CD8-positive, alpha-beta memory T cell (primary cell): ENCODE measurements around the gene PHF3. TPM values are rescaled to one million over a fixed set of nuclear protein-coding genes. Genes with fewer than 3 reads are reported as not detected.

ENCODE experiments used
- CTCF ChIA-PET: fragments of 350-600 bp; sonication (Branson Sonifier 250); formaldehyde crosslinking; loops from one replicate; lab custom pipeline; 2021; ENCODE audit warnings: antibody characterized with exemption; lab: Charles Lee
- POLR2A ChIA-PET: fragments of 350-600 bp; sonication (Branson Sonifier 250); formaldehyde crosslinking; loops from one replicate; lab custom pipeline; 2021; ENCODE audit warnings: antibody characterized with exemption; lab: Charles Lee
- DNase-seq, 5 donors: peaks; one replicate each; pipeline versions ENCODE4 v3.0.0 to v3.0.0-alpha.2; 2020 to 2022; ENCODE audit warnings: mixed read lengths in 1 of 5
- H3K27ac ChIP-seq: one replicate; pipeline ENCODE4 v1.7.0; 2013; ENCODE audit warnings: low read depth, mild to moderate bottlenecking, low read length, moderate library complexity
- H3K27me3 ChIP-seq: 2 replicates; pipeline ENCODE4 v1.7.0; 2013; ENCODE audit warnings: low read length, mild to moderate bottlenecking; ENCODE audit not compliant: insufficient read depth, poor library complexity, severe bottlenecking
- H3K36me3 ChIP-seq: 2 replicates; pipeline ENCODE4 v1.7.0; 2013; ENCODE audit warnings: mild to moderate bottlenecking, low read length, moderate library complexity; ENCODE audit not compliant: insufficient read depth
- H3K4me1 ChIP-seq: 2 replicates; pipeline ENCODE4 v1.7.0; 2013; ENCODE audit warnings: mild to moderate bottlenecking, low read length, moderate library complexity; ENCODE audit not compliant: insufficient read depth
- H3K4me3 ChIP-seq: 2 replicates; pipeline ENCODE4 v1.7.0; 2013; ENCODE audit warnings: mild to moderate bottlenecking, low read length
- H3K9me3 ChIP-seq: 2 replicates; pipeline ENCODE4 v1.7.0; 2013; ENCODE audit warnings: mild to moderate bottlenecking, low read length
- H3K27ac Mint-ChIP-seq, 8 donors: one replicate each; pipeline ENCODE4 v1.8.0; 2020 to 2021; ENCODE audit warnings: mixed read lengths in 8 of 8, mild to moderate bottlenecking in 6 of 8, inconsistent platforms in 3 of 8, moderate library complexity in 3 of 8
- H3K27me3 Mint-ChIP-seq, 2 donors: one replicate each; pipeline ENCODE4 v1.8.0; 2020 to 2021; ENCODE audit warnings: mixed read lengths in 2 of 2, mild to moderate bottlenecking in 1 of 2, moderate library complexity in 1 of 2
- H3K36me3 Mint-ChIP-seq, 3 donors: one replicate each; pipeline ENCODE4 v1.8.0; 2020 to 2021; ENCODE audit warnings: mixed read lengths in 3 of 3, inconsistent platforms in 1 of 3, mild to moderate bottlenecking in 1 of 3
- H3K4me1 Mint-ChIP-seq, 3 donors: one replicate each; pipeline ENCODE4 v1.8.0; 2020 to 2021; ENCODE audit warnings: mixed read lengths in 3 of 3, inconsistent platforms in 1 of 3, mild to moderate bottlenecking in 1 of 3
- H3K4me3 Mint-ChIP-seq, 7 donors: one replicate each; pipeline ENCODE4 v1.8.0; 2020 to 2021; ENCODE audit warnings: mixed read lengths in 7 of 7, mild to moderate bottlenecking in 6 of 7, moderate library complexity in 4 of 7, inconsistent platforms in 2 of 7
- H3K9me3 Mint-ChIP-seq, 5 donors: one replicate each; pipeline ENCODE4 v1.8.0; 2020 to 2022; ENCODE audit warnings: mixed read lengths in 5 of 5, mild to moderate bottlenecking in 3 of 5, moderate library complexity in 2 of 5, inconsistent platforms in 1 of 5
- polyA plus RNA-seq: library from polyadenylated mRNA; unstranded; fragments of 300-500 nt; fragmentation: Illumina TruSeq; gene quantifications from one replicate; pipeline ENCODE4 v1.2.3, GENCODE V29; 2021
- total RNA-seq, 2 experiments: library from RNA; stranded (reverse); gene quantifications; one replicate each; pipeline ENCODE4 v1.2.3, GENCODE V29; 2021

PHF3 gene
- total and polyA plus RNA-seq, 3 experiments from 2014 or later = 40.9 to 44.3 (median 44.1) TPM

GRCh38 chr6:63714091-63714490 lies 78.5 kb downstream of the PHF3 start:
- no peak overlapping the region for H3K4me3 Mint-ChIP-seq
- Histone ChIP-seq H3K27ac (no peak overlapping the region), H3K27me3 (no peaks in the 10 kb centered on the region), H3K4me1 (no peaks in the 10 kb centered on the region), H3K36me3 (peaks cover 30% of the 10 kb centered on the region), H3K9me3 (no peaks in the 10 kb centered on the region), H3K4me3 (no peak overlapping the region)
- no peak for DNase-seq
- H3K9me3 Mint-ChIP-seq = no peaks in the 10 kb centered on the region
- no peaks in the 10 kb centered on the region for H3K4me1 Mint-ChIP-seq
- ChIA-PET CTCF (interaction anchor here (1.2 kb wide), 1 partner anchor 116 kb away, joined by 4 read pairs; no protein-coding TSS in a partner anchor), POLR2A (no interaction called here)
- H3K27me3 Mint-ChIP-seq = no peaks in the 10 kb centered on the region
- H3K36me3 Mint-ChIP-seq = peaks cover 26 to 53% (median 40%) of the 10 kb centered on the region in 3 donors
- H3K27ac Mint-ChIP-seq = no peak overlapping the region

GRCh38 chr6:63716169-63716568 lies 80.6 kb downstream of the PHF3 start:
- Histone ChIP-seq H3K4me3 (no peak overlapping the region), H3K27ac (no peak overlapping the region), H3K4me1 (no peaks in the 10 kb centered on the region), H3K9me3 (no peaks in the 10 kb centered on the region), H3K27me3 (no peaks in the 10 kb centered on the region), H3K36me3 (peaks cover 13% of the 10 kb centered on the region)
- Mint-ChIP-seq H3K27ac (peak overlapping the region in 1 of 8 donors; percentile 7), H3K27me3 (no peaks in the 10 kb centered on the region), H3K36me3 (peaks cover 23 to 36% (median 26%) of the 10 kb centered on the region in 3 donors), H3K4me3 (no peak overlapping the region), H3K9me3 (no peaks in the 10 kb centered on the region), H3K4me1 (no peaks in the 10 kb centered on the region)
- CTCF ChIA-PET = no interaction called here
- POLR2A ChIA-PET = no interaction called here
- DNase-seq = no peak

DNA sequence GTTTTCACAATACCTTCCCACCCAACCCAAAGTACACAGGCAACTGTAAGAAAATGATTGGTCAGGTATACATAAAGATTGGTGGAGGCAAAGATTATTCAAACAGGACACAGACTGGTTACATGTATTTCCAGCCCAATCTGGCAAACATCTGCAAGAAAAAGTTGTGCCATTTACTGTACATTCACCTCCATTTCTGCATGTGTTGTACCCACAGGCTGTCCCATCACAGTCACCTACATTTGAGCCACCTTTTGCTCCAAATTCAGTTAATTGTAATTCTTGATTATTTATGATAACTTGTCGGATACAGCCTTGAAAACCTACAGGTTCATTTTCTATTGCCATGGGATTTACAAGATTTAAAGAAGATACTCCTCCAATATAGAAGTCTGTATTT lies 85.6 kb downstream of the PHF3 start:
- H3K27ac Mint-ChIP-seq = no peak overlapping the region
- H3K4me3 Mint-ChIP-seq = no peak overlapping the region
- Histone ChIP-seq H3K4me3 (no peak overlapping the region), H3K27me3 (no peaks in the 10 kb centered on the region), H3K36me3 (no peaks in the 10 kb centered on the region), H3K4me1 (no peaks in the 10 kb centered on the region), H3K9me3 (no peaks in the 10 kb centered on the region), H3K27ac (no peak overlapping the region)
- ChIA-PET CTCF (no interaction called here), POLR2A (no interaction called here)
- DNase-seq = no peak
- H3K9me3 Mint-ChIP-seq = no peaks in the 10 kb centered on the region
- peaks cover 0 to 4% (median 0%) of the 10 kb centered on the region in 3 donors for H3K4me1 Mint-ChIP-seq
- H3K36me3 Mint-ChIP-seq = peaks cover 0 to 5% (median 2%) of the 10 kb centered on the region in 3 donors
- H3K27me3 Mint-ChIP-seq = no peaks in the 10 kb centered on the region

- ChIA-PET CTCF (interaction anchor here (0.9 kb wide), 1 partner anchor 126 kb away, joined by 3 read pairs; no protein-coding TSS in a partner anchor), POLR2A (no interaction called here)
- peaks cover 0 to 4% (median 0%) of the 10 kb centered on the region in 3 donors for H3K4me1 Mint-ChIP-seq
Measured at GRCh38 chr6:63724721-63725120, 89.1 kb downstream of the PHF3 start.

DNA sequence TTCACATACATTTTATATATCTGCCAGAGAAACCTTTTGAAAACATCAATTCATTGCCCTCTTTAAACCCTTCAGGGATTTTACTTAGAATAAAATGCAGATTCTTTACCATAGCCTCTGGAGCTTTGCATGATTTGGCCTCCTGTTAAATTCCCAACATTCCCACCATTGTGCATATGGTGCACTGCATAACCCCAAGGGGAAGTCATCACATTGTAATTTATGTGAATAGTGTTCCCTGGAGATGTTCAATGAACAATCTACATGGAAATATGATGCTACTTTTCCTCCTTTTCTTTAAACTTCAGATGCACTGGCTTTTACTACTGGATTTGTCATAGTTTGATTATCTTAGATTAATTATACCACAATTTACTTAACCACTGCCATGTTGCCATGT lies 94.7 kb downstream of the PHF3 start:
- CTCF ChIA-PET = no interaction called here
- H3K27me3 Mint-ChIP-seq = no peaks in the 10 kb centered on the region
- Histone ChIP-seq H3K9me3 (no peaks in the 10 kb centered on the region), H3K36me3 (no peaks in the 10 kb centered on the region), H3K27me3 (no peaks in the 10 kb centered on the region), H3K4me1 (no peaks in the 10 kb centered on the region), H3K4me3 (no peak overlapping the region), H3K27ac (no peak overlapping the region)
- no peak overlapping the region for H3K27ac Mint-ChIP-seq
- peaks cover 2 to 7% (median 2%) of the 10 kb centered on the region in 3 donors for H3K36me3 Mint-ChIP-seq
- peaks cover 0 to under 1% (median 0%) of the 10 kb centered on the region in 5 donors for H3K9me3 Mint-ChIP-seq
- H3K4me3 Mint-ChIP-seq = no peak overlapping the region
- H3K4me1 Mint-ChIP-seq = peaks cover 0 to under 1% (median 0%) of the 10 kb centered on the region in 3 donors
- POLR2A ChIA-PET = no interaction called here
- no peak for DNase-seq

More at GRCh38 chr6:63724721-63725120, 89.1 kb downstream of the PHF3 start:
- no peak for DNase-seq
- Histone ChIP-seq H3K4me1 (no peaks in the 10 kb centered on the region), H3K27me3 (no peaks in the 10 kb centered on the region), H3K9me3 (no peaks in the 10 kb centered on the region), H3K4me3 (no peak overlapping the region), H3K27ac (no peak overlapping the region), H3K36me3 (no peaks in the 10 kb centered on the region)
- H3K27ac Mint-ChIP-seq = no peak overlapping the region
- no peaks in the 10 kb centered on the region for H3K9me3 Mint-ChIP-seq
- H3K4me3 Mint-ChIP-seq = no peak overlapping the region
- peaks cover 0 to 2% (median 0%) of the 10 kb centered on the region in 3 donors for H3K36me3 Mint-ChIP-seq
- no peaks in the 10 kb centered on the region for H3K27me3 Mint-ChIP-seq

- peaks cover 2 to 7% (median 5%) of the 10 kb centered on the region in 3 donors for H3K36me3 Mint-ChIP-seq
- Histone ChIP-seq H3K36me3 (no peaks in the 10 kb centered on the region), H3K4me1 (no peaks in the 10 kb centered on the region), H3K9me3 (no peaks in the 10 kb centered on the region), H3K4me3 (no peak overlapping the region), H3K27ac (no peak overlapping the region), H3K27me3 (no peaks in the 10 kb centered on the region)
- no peaks in the 10 kb centered on the region for H3K27me3 Mint-ChIP-seq
- no peak for DNase-seq
- H3K9me3 Mint-ChIP-seq = peaks cover 0 to 5% (median 1%) of the 10 kb centered on the region in 5 donors
- no peak overlapping the region for H3K27ac Mint-ChIP-seq
- no peak overlapping the region for H3K4me3 Mint-ChIP-seq
- CTCF ChIA-PET = interaction anchor here (1.1 kb wide), 1 partner anchor 134 kb away, joined by 5 read pairs; no protein-coding TSS in a partner anchor
- peaks cover 0 to 1% (median 0%) of the 10 kb centered on the region in 3 donors for H3K4me1 Mint-ChIP-seq
- POLR2A ChIA-PET = no interaction called here
Measured at GRCh38 chr6:63731930-63732329, 96.3 kb downstream of the PHF3 start.

DNA sequence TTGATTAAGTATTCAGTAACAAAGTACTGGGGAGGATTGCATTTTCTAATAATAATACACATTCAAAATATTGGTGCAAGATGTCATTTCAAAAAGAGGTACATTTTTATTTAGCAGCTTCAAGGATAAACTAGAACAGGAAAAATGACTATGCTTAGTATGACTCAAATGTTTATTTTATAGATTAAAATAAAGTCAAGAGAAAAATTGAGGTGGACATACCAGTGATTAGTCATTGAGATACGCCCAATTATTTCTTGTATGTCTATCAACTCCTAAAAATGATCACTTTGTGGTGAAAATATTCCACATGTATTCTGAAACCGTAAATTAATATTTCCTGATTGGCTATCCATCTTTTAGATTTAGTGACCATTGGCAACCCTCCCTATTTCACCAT lies 96.7 kb downstream of the PHF3 start:
- Mint-ChIP-seq H3K27me3 (no peaks in the 10 kb centered on the region), H3K4me3 (no peak overlapping the region), H3K36me3 (peaks cover 2 to 7% (median 5%) of the 10 kb centered on the region in 3 donors), H3K27ac (no peak overlapping the region), H3K9me3 (peaks cover 0 to 5% (median 1%) of the 10 kb centered on the region in 5 donors), H3K4me1 (peaks cover 0 to 1% (median 0%) of the 10 kb centered on the region in 3 donors)
- Histone ChIP-seq H3K36me3 (no peaks in the 10 kb centered on the region), H3K4me3 (no peak overlapping the region), H3K27ac (no peak overlapping the region), H3K9me3 (no peaks in the 10 kb centered on the region), H3K4me1 (no peaks in the 10 kb centered on the region), H3K27me3 (no peaks in the 10 kb centered on the region)
- ChIA-PET CTCF (interaction anchor here (1.1 kb wide), 1 partner anchor 134 kb away, joined by 5 read pairs; no protein-coding TSS in a partner anchor), POLR2A (no interaction called here)
- no peak for DNase-seq

- H3K4me3 ChIP-seq = no peak overlapping the region
- ChIA-PET POLR2A (no interaction called here), CTCF (no interaction called here)
- peaks cover 3 to 14% (median 5%) of the 10 kb centered on the region in 5 donors for H3K9me3 Mint-ChIP-seq
- DNase-seq = no peak
- no peak overlapping the region for H3K27ac ChIP-seq
- no peaks in the 10 kb centered on the region for H3K36me3 ChIP-seq
- no peaks in the 10 kb centered on the region for H3K9me3 ChIP-seq
- H3K27me3 ChIP-seq = no peaks in the 10 kb centered on the region
- H3K27ac Mint-ChIP-seq = no peak overlapping the region
- H3K4me1 Mint-ChIP-seq = peaks cover 0 to 1% (median 0%) of the 10 kb centered on the region in 3 donors
- no peak overlapping the region for H3K4me3 Mint-ChIP-seq
- no peaks in the 10 kb centered on the region for H3K27me3 Mint-ChIP-seq
- H3K36me3 Mint-ChIP-seq = peaks cover 4 to 9% (median 4%) of the 10 kb centered on the region in 3 donors
- H3K4me1 ChIP-seq = no peaks in the 10 kb centered on the region
Measured at GRCh38 chr6:63734923-63735322, 99.3 kb downstream of the PHF3 start.
